Muscle layer of duodenum (tissue), 2 donors: ENCODE results near the gene TECPR2.

Experiments used
- H3K27ac ChIP-seq: one replicate; pipeline ENCODE4 v1.7.0; 2013; ENCODE audit warnings: mild to moderate bottlenecking, low read length
- H3K27me3 ChIP-seq: one replicate; pipeline ENCODE4 v1.7.0; 2013; ENCODE audit warnings: low read depth, mild to moderate bottlenecking, control low read depth, low read length
- H3K36me3 ChIP-seq, 2 donors: one replicate each; pipeline ENCODE4 v1.7.0; 2013; ENCODE audit warnings: low read length in 2 of 2, control low read depth in 1 of 2, mild to moderate bottlenecking in 1 of 2; ENCODE audit not compliant: insufficient read depth in 2 of 2, control insufficient read depth in 1 of 2
- H3K4me1 ChIP-seq, 2 donors: one replicate each; pipeline ENCODE4 v1.7.0; 2013; ENCODE audit warnings: low read length in 2 of 2, mild to moderate bottlenecking in 2 of 2, control low read depth in 1 of 2, moderate library complexity in 1 of 2; ENCODE audit not compliant: insufficient read depth in 2 of 2, control insufficient read depth in 1 of 2
- H3K4me3 ChIP-seq, 2 donors: one replicate each; pipeline ENCODE4 v1.7.0; 2013; ENCODE audit warnings: low read length in 2 of 2, low read depth in 1 of 2, mild to moderate bottlenecking in 1 of 2
- H3K9me3 ChIP-seq, 2 donors: one replicate each; pipeline ENCODE4 v1.7.0; 2013; ENCODE audit warnings: low read length in 2 of 2, control low read depth in 1 of 2, mild to moderate bottlenecking in 1 of 2; ENCODE audit not compliant: control insufficient read depth in 1 of 2
- donor health status: healthy.

The TECPR2 gene

GRCh38 chr14:102490456-102490855 is 127.7 kb downstream of the TECPR2 start:
- Histone ChIP-seq H3K4me1 (no peaks in the 10 kb centered on the region), H3K27me3 (no peaks in the 10 kb centered on the region), H3K36me3 (no peaks in the 10 kb centered on the region), H3K27ac (no peak overlapping the region), H3K4me3 (no peak overlapping the region), H3K9me3 (no peaks in the 10 kb centered on the region)

- H3K27ac ChIP-seq: no peak overlapping the region
- H3K36me3 ChIP-seq: no peaks in the 10 kb centered on the region
- no peaks in the 10 kb centered on the region for H3K9me3 ChIP-seq
- H3K27me3 ChIP-seq: no peaks in the 10 kb centered on the region
- H3K4me3 ChIP-seq: no peak overlapping the region
- H3K4me1 ChIP-seq: no peaks in the 10 kb centered on the region
These were observed 128.6 kb downstream of the TECPR2 start for GRCh38 chr14:102491366-102491765.

DNA sequence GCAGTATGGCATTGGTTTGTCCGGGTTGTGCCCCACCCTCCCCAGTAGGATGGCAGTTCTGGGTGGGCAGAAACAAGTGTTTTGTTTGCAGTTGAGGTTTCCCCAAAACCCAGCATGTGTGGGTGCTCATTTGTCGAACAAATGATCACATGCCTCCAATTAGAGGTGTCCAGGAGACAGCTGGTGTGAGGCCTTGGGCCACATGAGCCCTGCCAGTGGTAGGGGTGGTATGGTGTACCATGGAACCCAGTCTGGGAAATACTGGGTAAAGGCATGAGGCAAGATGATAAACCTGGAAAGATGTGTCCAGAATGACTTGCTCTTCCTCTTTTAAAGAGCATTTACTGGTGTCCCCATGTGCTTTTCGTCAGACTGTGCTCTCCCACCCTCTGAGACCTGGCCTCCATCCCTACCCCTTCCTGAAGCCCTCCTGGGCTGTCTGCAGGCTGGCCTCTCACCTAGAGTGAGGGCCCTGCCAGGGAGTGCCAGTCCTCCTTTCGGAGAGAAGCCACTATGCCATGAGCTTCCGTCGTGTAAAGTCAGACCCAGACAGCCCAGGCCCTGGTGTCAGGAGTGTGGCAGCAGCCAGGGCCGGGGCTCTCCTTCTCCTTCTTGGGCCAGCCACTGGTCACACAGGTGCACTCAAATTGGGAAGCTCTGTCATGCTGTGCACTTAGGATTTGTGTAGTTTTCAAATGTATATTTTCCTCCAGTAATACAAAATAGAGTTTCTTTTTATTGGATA is 129.2 kb downstream of the TECPR2 start:
- Histone ChIP-seq H3K36me3 (no peaks in the 10 kb centered on the region), H3K4me1 (no peaks in the 10 kb centered on the region), H3K27ac (no peak overlapping the region), H3K9me3 (no peaks in the 10 kb centered on the region), H3K4me3 (no peak overlapping the region), H3K27me3 (no peaks in the 10 kb centered on the region)

DNA sequence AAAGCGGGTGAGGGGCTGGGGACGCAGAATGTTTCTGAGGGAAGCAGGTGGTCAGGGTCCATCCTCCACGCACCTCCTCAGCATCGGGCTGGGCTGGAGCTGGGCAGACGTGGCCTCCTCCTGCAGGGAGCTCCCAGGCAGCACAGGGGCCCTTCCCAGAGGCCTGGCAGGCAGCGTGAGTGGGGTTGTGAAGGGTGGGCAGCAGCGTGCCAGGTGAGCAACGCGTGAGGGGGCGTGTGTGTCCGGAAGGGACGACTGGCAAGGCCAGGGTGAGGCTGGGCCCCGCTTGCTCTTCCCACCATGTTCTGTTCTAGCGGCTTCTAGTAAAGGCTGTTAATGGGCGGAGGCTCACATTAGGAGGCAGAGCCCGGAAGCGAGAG is 129.8 kb downstream of the TECPR2 start:
- H3K4me3 ChIP-seq: no peak overlapping the region
- no peaks in the 10 kb centered on the region for H3K27me3 ChIP-seq
- H3K9me3 ChIP-seq: no peaks in the 10 kb centered on the region
- no peaks in the 10 kb centered on the region for H3K4me1 ChIP-seq
- peaks cover 0 to 4% of the 10 kb centered on the region in 2 donors for H3K36me3 ChIP-seq
- no peak overlapping the region for H3K27ac ChIP-seq

- H3K4me3 ChIP-seq: no peak overlapping the region
These were observed 130.4 kb downstream of the TECPR2 start for GRCh38 chr14:102493096-102493495.

DNA sequence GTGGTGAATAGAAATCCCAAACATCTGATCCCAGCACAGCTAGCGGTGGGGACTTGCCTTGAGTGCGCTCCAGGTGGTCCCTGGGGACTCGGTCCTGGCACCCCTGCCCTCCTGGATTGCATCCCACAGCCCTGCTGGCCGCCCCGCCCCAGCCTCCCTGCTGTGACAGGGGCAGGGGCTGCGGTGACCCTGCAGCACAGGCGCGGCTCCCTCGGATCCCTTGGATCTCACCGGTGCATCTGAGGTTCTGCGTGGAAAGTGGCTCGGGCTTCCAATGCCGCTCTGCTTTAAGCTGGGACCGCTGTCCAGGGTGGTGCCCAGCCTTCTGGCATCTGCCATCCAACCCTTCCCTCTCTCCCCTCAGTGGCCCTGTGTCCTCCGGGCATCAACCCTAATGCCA is 130.8 kb downstream of the TECPR2 start:
- Histone ChIP-seq H3K4me1 (no peaks in the 10 kb centered on the region), H3K36me3 (peaks cover 0 to 15% of the 10 kb centered on the region in 2 donors), H3K27ac (no peak overlapping the region), H3K4me3 (no peak overlapping the region), H3K27me3 (no peaks in the 10 kb centered on the region), H3K9me3 (no peaks in the 10 kb centered on the region)

More at GRCh38 chr14:102493096-102493495, 130.4 kb downstream of the TECPR2 start:
- no peaks in the 10 kb centered on the region for H3K4me1 ChIP-seq
- H3K9me3 ChIP-seq: no peaks in the 10 kb centered on the region
- peaks cover 0 to 10% of the 10 kb centered on the region in 2 donors for H3K36me3 ChIP-seq
- H3K27me3 ChIP-seq: no peaks in the 10 kb centered on the region
- no peak overlapping the region for H3K27ac ChIP-seq

DNA sequence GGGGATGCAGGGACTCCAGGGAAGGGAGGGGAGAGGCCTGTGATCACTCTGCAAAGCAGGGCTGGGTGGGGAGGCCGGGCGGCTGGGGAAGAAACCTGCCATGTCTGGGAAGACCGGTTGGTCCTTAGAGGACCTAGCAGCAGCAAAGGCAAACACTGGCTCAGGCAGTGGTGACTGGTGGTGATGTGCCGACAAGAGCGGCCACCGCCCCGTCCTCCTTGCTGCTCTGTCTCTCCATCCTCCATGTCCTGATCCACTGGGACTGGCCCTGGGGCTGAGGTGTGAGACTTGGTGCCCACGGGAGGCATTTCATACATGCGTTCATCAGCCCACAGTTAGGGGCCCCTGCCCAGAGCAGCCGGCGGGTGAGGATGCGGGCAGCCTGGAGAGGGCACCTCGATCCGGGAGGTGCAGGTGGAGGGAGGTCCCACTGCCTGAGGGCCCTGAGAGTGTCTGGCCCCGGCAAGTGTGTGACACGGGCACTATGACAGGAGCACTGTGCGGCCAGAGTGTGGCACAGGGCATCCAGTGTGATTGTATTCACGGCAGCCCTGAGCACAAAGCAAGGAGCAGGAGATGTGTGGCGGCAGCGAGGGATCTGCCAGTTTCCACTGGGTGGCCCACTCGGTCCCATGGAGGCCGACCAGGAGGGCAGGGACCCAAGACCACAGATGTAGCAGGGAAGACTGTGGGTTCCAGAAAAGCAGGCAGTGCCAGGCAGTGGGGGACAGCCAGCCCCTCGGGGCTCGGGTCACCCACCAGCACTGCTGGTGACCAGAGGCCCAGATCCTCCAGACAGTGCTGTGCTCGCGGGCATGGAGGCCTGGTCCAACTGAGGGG is 133.0 kb downstream of the TECPR2 start:
- Histone ChIP-seq H3K4me3 (no peak overlapping the region), H3K4me1 (peaks cover 0 to 5% of the 10 kb centered on the region in 2 donors), H3K27ac (no peak overlapping the region), H3K36me3 (peaks cover 0 to 25% of the 10 kb centered on the region in 2 donors), H3K27me3 (no peaks in the 10 kb centered on the region), H3K9me3 (no peaks in the 10 kb centered on the region)

DNA sequence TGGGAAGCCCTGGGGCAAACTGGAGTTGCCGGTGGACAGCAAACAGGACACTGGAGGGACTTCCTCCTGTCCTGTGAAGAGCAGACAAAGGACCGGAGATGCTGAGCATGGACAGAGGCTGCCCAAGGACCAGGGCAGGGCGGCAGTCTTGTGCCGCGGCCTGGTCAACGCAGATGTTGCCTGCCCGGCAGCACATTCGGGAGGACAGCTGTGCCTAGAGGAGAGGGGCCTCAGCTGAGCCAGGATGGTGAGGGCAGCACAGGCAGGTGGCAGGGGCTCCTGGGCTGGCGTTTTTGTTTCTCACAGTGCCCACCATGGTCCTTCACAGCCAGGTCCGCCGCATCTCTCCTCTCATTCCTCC is 133.6 kb downstream of the TECPR2 start:
- peaks cover 0 to 5% of the 10 kb centered on the region in 2 donors for H3K4me1 ChIP-seq
- H3K4me3 ChIP-seq: no peak overlapping the region
- H3K27ac ChIP-seq: no peak overlapping the region
- H3K36me3 ChIP-seq: peaks cover 0 to 25% of the 10 kb centered on the region in 2 donors
- H3K9me3 ChIP-seq: no peaks in the 10 kb centered on the region
- H3K27me3 ChIP-seq: no peaks in the 10 kb centered on the region

DNA sequence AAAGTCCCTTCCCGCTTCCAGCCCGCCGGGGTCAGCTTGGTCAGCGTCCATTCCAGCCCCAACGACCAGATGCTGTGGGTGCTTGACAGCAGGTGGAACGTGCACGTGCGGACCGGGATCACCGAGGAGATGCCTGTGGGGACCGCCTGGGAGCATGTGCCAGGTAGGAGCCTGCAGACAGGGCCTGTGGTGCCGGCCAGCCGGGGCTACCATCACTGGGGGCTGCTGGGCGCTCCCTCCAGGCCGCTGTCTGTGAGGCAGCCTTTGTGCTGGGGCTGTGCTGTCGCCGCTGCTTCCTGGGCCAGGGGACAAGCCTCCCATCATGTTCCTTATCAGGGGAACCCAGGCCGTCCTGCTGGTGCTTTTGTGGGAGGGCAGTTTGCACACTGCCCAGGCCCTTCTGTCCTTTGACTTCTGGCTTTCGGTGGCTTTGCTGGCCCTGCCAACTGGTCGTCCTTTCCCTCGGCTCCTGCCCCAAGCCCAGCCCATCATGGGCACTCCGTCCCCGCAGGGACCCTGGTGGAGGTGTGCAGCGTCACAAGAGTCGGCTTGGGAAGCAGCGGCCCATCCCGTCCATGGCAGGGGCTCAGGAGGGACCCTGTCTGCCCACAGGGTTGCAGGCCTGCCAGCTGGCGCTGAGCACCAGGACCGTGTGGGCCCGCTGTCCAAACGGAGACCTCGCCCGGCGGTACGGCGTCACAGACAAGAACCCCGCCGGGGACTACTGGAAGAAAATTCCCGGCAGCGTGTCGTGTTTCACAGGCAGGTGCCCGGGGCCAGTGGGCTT is 134.4 kb downstream of the TECPR2 start:
- Histone ChIP-seq H3K4me1 (peaks cover 0 to 5% of the 10 kb centered on the region in 2 donors), H3K27me3 (no peaks in the 10 kb centered on the region), H3K9me3 (no peaks in the 10 kb centered on the region), H3K27ac (no peak overlapping the region), H3K36me3 (peaks cover 0 to 25% of the 10 kb centered on the region in 2 donors), H3K4me3 (no peak overlapping the region)

DNA sequence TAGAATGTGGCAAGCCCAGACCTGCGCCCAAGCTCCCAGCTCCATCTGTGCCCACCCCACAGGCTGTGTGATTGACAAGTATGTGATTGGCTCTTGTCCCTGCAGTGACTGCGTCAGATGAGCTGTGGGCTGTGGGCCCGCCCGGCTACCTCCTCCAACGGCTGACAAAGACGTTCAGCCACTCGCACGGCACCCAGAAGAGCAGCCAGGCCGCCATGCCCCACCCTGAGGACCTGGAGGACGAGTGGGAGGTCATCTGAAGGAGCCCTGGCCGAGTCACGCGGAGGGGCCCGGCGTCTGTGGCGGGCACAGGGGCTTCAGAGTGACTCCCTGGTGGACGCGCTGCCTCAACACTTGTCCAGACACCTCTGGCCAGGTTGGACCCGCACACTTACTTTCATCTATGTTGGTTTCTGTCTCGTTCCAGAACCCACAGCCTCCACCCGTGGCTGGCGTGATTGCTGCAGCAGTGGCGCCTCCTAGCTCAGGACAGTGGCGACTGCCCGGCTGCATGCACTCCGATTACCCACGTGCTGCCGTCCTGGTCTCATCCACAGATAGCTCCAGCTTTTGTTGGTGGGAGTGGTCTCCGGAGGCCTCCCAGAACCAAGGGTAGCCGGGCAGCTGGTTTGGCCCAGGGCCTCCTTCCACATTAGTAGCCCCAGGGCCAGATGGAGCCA is 135.4 kb downstream of the TECPR2 start:
- Histone ChIP-seq H3K4me3 (no peak overlapping the region), H3K36me3 (peaks cover 0 to 25% of the 10 kb centered on the region in 2 donors), H3K27ac (no peak overlapping the region), H3K4me1 (peaks cover 0 to 5% of the 10 kb centered on the region in 2 donors), H3K27me3 (no peaks in the 10 kb centered on the region), H3K9me3 (no peaks in the 10 kb centered on the region)
